ENCODE results near the gene EIF6. TPM values are rescaled to one million over a fixed set of nuclear protein-coding genes. Genes with fewer than 3 reads are reported as not detected.

Gene EIF6
- total and polyA plus RNA-seq, 10 donors: 50.5 to 121 (median 68.0) TPM

DNA sequence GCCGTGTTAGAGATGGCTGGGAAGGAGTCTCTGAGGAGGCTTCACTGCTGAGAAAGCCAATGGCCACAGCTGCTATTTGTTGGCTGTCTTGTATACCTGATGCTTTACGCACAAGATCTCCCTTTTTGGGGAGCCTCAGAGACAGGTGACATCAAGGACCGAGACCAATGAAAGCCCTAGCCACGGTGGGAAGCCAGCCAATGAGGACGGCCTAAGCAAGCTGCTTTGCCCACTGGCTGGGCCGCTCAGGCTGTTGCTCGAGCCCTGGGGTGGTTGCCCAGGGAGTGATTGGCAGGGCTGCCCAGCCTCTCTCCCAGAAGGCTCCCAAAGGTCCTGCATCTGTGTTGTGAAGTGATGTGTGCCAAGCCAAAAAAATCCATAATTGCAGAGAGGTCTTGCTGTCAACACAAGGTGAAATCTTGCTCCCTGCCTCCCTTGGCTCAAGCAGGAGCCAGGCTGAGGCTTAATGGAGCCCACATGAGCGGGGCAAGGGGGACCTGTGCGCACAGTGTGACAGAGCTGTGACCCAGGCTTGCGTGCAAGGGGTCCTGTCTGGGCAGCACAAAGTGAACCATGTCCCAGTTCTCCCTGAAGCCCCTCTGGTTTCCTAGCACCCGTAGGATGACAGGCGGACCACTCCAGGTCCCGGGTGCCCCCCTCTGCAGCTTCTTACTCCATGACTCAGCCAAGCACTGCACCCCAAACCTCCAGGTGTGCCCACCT lies 11.0 kb downstream of the EIF6 start:
- Histone ChIP-seq H3K36me3 (peaks cover 0 to 85% (median 27%) of the 10 kb centered on the region in 6 donors), H3K4me3 (no peak overlapping the region), H3K27me3 (replicated peaks in 1 of 7) (no peaks in the 10 kb centered on the region), H3K9me3 (no peaks in the 10 kb centered on the region), H3K27ac (no peak overlapping the region), H3K4me1 (peaks cover 15 to 42% (median 28%) of the 10 kb centered on the region in 6 donors)
- no peak for DNase-seq
- 81 to 92% (median 86%) methylated on average over 10 to 13 of the region's 13 CpGs for WGBS, 5 donors
- intact Hi-C loops (cut with DNase I; ENCODE audit: low total_unique reads): no loop called here
- TF ChIP-seq POLR2AphosphoS5 (IDR thresholded peaks at IDR 0.05) (peak in 1 of 3 donors; percentile 36), POLR2A (IDR thresholded peaks at IDR 0.05) (no peak), CTCF (IDR thresholded peaks at IDR 0.05 in 8 of 11, conservative IDR thresholded peaks at IDR 0.05 in 3 of 11) (no peak)

GRCh38 chr20:35271904-35272303 lies 12.7 kb downstream of the EIF6 start:
- DNase-seq: no peak
- Histone ChIP-seq H3K27me3 (replicated peaks in 1 of 7) (no peaks in the 10 kb centered on the region), H3K9me3 (no peaks in the 10 kb centered on the region), H3K27ac (no peak overlapping the region), H3K4me3 (no peak overlapping the region), H3K36me3 (peaks cover 0 to 98% (median 41%) of the 10 kb centered on the region in 6 donors), H3K4me1 (peaks cover 9 to 30% (median 17%) of the 10 kb centered on the region in 6 donors)
- TF ChIP-seq POLR2AphosphoS5 (IDR thresholded peaks at IDR 0.05): no peak
- TF ChIP-seq POLR2A (IDR thresholded peaks at IDR 0.05): no peak
- no peak for TF ChIP-seq CTCF (IDR thresholded peaks at IDR 0.05 in 8 of 11, conservative IDR thresholded peaks at IDR 0.05 in 3 of 11)
- 73 to 90% (median 86%) methylated on average over 6 to 7 of the region's 7 CpGs for WGBS, 5 donors
- intact Hi-C loops (cut with DNase I; ENCODE audit: low total_unique reads): no loop called here

DNA sequence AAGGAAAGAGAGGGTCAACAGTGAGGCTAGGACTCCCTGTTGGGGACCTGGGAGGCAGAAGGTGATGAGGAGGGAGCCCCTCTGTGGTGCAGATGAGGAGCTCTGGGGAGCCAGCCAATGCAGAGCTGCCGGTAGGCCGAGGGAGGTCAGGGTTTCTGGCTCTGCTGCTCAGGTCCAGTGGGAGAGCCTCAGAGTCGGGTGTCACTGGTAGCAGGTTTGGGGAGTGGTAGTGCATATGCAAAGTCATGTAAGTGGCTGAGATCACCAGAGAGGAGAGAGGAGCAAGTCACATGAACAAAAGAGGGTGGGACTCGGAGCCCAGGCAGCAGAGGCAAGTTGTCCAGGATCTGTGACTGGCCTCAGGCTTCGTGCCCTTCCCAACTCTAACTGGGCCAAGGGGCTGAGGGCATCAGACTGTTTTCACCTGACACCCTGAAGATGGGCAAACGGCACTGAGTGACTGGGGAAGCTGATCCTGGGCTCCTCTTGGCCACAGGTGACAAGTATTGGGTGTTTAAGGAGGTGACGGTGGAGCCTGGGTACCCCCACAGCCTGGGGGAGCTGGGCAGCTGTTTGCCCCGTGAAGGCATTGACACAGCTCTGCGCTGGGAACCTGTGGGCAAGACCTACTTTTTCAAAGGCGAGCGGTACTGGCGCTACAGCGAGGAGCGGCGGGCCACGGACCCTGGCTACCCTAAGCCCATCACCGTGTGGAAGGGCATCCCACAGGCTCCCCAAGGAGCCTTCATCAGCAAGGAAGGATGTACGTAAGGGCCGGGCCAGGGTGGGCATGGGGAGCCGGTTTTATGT lies 13.3 kb downstream of the EIF6 start:
- no peak overlapping the region for H3K27ac ChIP-seq
- no peak for DNase-seq
- no peaks in the 10 kb centered on the region for H3K9me3 ChIP-seq
- H3K4me1 ChIP-seq: peaks cover 3 to 24% (median 11%) of the 10 kb centered on the region in 6 donors
- H3K4me3 ChIP-seq: no peak overlapping the region
- intact Hi-C loops (cut with DNase I; ENCODE audit: low total_unique reads): no loop called here
- H3K27me3 ChIP-seq (replicated peaks in 1 of 7): no peaks in the 10 kb centered on the region
- peaks cover 0 to 98% (median 45%) of the 10 kb centered on the region in 6 donors for H3K36me3 ChIP-seq
- TF ChIP-seq CTCF (IDR thresholded peaks at IDR 0.05 in 8 of 11, conservative IDR thresholded peaks at IDR 0.05 in 3 of 11) (no peak), POLR2AphosphoS5 (IDR thresholded peaks at IDR 0.05) (peak in 1 of 3 donors; percentile 40)
- WGBS, 5 donors: 89 to 94% (median 91%) methylated on average over 19 to 20 of the region's 20 CpGs
